Measurements from ENCODE around the gene NAE1. TPM values are rescaled to one million over a fixed set of nuclear protein-coding genes. Genes with fewer than 3 reads are reported as not detected.

The NAE1 gene
- total and polyA plus RNA-seq, 2 donors from 2014 or later: 37.5 to 45.6 TPM

- no peak overlapping the region for H3K27ac ChIP-seq (ENCODE audit: low read depth in 2 of 2, low read length in 2 of 2)
- no peak for FAIRE-seq
- no peaks in the 10 kb centered on the region for H3K36me3 ChIP-seq (ENCODE audit: control insufficient read depth in 2 of 3, insufficient read depth in 3 of 3, low read length in 3 of 3)
- H3K27me3 ChIP-seq (ENCODE audit: control insufficient read depth, insufficient read depth, low read length): no peaks in the 10 kb centered on the region
- H3K4me3 ChIP-seq (ENCODE audit: low read length in 3 of 3): no peak overlapping the region
- H3K4me1 ChIP-seq (ENCODE audit: control insufficient read depth in 2 of 3, insufficient read depth in 2 of 3, low read depth in 1 of 3, low read length in 3 of 3): no peaks in the 10 kb centered on the region
- no peaks in the 10 kb centered on the region for H3K9me3 ChIP-seq (ENCODE audit: control insufficient read depth in 2 of 3, insufficient read depth in 1 of 3, low read length in 3 of 3)
- DNase-seq: no peak
- intact Hi-C loops (cut with DNase I): no loop called here
- TF ChIP-seq CTCF (IDR thresholded peaks at IDR 0.05; ENCODE audit: borderline replicate concordance, extremely low read depth, insufficient read depth): no peak
- H3K9ac ChIP-seq (ENCODE audit: low read length in 3 of 3): no peak overlapping the region
Measured at GRCh38 chr16:66856184-66856730, 25.5 kb upstream of the NAE1 start.

GRCh38 chr16:66853261-66854139 lies 22.7 kb upstream of the NAE1 start:
- FAIRE-seq (no peak), DNase-seq (no peak)
- H3K4me1 ChIP-seq (ENCODE audit: control insufficient read depth in 2 of 3, insufficient read depth in 2 of 3, low read depth in 1 of 3, low read length in 3 of 3): no peaks in the 10 kb centered on the region
- no peak overlapping the region for H3K4me3 ChIP-seq (ENCODE audit: low read length in 3 of 3)
- H3K36me3 ChIP-seq (ENCODE audit: control insufficient read depth in 2 of 3, insufficient read depth in 3 of 3, low read length in 3 of 3): no peaks in the 10 kb centered on the region
- no peak overlapping the region for H3K9ac ChIP-seq (ENCODE audit: low read length in 3 of 3)
- H3K27me3 ChIP-seq (ENCODE audit: control insufficient read depth, insufficient read depth, low read length): no peaks in the 10 kb centered on the region
- TF ChIP-seq CTCF (IDR thresholded peaks at IDR 0.05; ENCODE audit: borderline replicate concordance, extremely low read depth, insufficient read depth): no peak
- intact Hi-C loops (cut with DNase I): no loop called here
- H3K27ac ChIP-seq (ENCODE audit: low read depth in 2 of 2, low read length in 2 of 2): no peak overlapping the region
- H3K9me3 ChIP-seq (ENCODE audit: control insufficient read depth in 2 of 3, insufficient read depth in 1 of 3, low read length in 3 of 3): no peaks in the 10 kb centered on the region

- intact Hi-C loops (cut with DNase I): no loop called here
- H3K27ac ChIP-seq (ENCODE audit: low read depth in 2 of 2, low read length in 2 of 2): no peak overlapping the region
- no peaks in the 10 kb centered on the region for H3K27me3 ChIP-seq (ENCODE audit: control insufficient read depth, insufficient read depth, low read length)
- no peaks in the 10 kb centered on the region for H3K4me1 ChIP-seq (ENCODE audit: control insufficient read depth in 2 of 3, insufficient read depth in 2 of 3, low read depth in 1 of 3, low read length in 3 of 3)
- H3K9ac ChIP-seq (ENCODE audit: low read length in 3 of 3): no peak overlapping the region
- no peak for DNase-seq
- no peaks in the 10 kb centered on the region for H3K36me3 ChIP-seq (ENCODE audit: control insufficient read depth in 2 of 3, insufficient read depth in 3 of 3, low read length in 3 of 3)
- no peak for FAIRE-seq
- no peak for TF ChIP-seq CTCF (IDR thresholded peaks at IDR 0.05; ENCODE audit: borderline replicate concordance, extremely low read depth, insufficient read depth)
- H3K4me3 ChIP-seq (ENCODE audit: low read length in 3 of 3): no peak overlapping the region
- H3K9me3 ChIP-seq (ENCODE audit: control insufficient read depth in 2 of 3, insufficient read depth in 1 of 3, low read length in 3 of 3): no peaks in the 10 kb centered on the region
Measured at GRCh38 chr16:66851166-66851964, 20.6 kb upstream of the NAE1 start.

Measured in kidney (tissue), 14 donors.